D721Med (cell line): Measurements from ENCODE around the gene RERE.
"Not testable (repeated sequence)": the region's sequence is repeated elsewhere in the genome, so short reads cannot be mapped to it uniquely, and the experiment has no call there.

Source experiments
- DNase-seq: peaks from one replicate; pipeline ENCODE4 v3.0.0; 2011; ENCODE audit warnings: low spot score; ENCODE audit not compliant: insufficient read length
- FAIRE-seq: peaks from 2 replicates; lab custom pipeline; 2011; peaks lifted over from hg19 to GRCh38; lab: Jason Lieb, UNC
- CTCF ChIP-seq: IDR thresholded peaks from 2 replicates; pipeline ENCODE4 v1.5.1; 2012; ENCODE audit warnings: mild to moderate bottlenecking, control low read depth; ENCODE audit not compliant: insufficient read depth; ENCODE audit errors: missing control alignments

RERE gene

GRCh38 chr1:8841395-8841794 is 24.0 kb upstream of the RERE start:
- no peak for FAIRE-seq
- no peak for TF ChIP-seq CTCF
- no peak for DNase-seq

- TF ChIP-seq CTCF, result no peak
- FAIRE-seq, result no peak
- DNase-seq, result no peak
Measured at GRCh38 chr1:8839990-8840389, 22.6 kb upstream of the RERE start.

- no peak for TF ChIP-seq CTCF
- FAIRE-seq (no peak), DNase-seq (no peak)
Measured at GRCh38 chr1:8835941-8836643, 18.7 kb upstream of the RERE start.

GRCh38 chr1:8831340-8831739 is 13.9 kb upstream of the RERE start:
- FAIRE-seq, result no peak
- no peak for DNase-seq
- TF ChIP-seq CTCF, result no peak

- FAIRE-seq, DNase-seq: not testable (repeated sequence)
Measured at GRCh38 chr1:8830732-8831131, 13.3 kb upstream of the RERE start.

GRCh38 chr1:8825985-8826481 is 8.6 kb upstream of the RERE start:
- DNase-seq, result no peak
- no peak for TF ChIP-seq CTCF
- FAIRE-seq, result no peak

- FAIRE-seq (no peak), DNase-seq (no peak)
- no peak for TF ChIP-seq CTCF
Measured at GRCh38 chr1:8823295-8823664, 5.8 kb upstream of the RERE start.
